ENCODE results near the gene POP7. TPM values are rescaled to one million over a fixed set of nuclear protein-coding genes. Genes with fewer than 3 reads are reported as not detected.

POP7 gene
- total RNA-seq, 1 experiment from 2014 or later = 79.2 TPM

DNA sequence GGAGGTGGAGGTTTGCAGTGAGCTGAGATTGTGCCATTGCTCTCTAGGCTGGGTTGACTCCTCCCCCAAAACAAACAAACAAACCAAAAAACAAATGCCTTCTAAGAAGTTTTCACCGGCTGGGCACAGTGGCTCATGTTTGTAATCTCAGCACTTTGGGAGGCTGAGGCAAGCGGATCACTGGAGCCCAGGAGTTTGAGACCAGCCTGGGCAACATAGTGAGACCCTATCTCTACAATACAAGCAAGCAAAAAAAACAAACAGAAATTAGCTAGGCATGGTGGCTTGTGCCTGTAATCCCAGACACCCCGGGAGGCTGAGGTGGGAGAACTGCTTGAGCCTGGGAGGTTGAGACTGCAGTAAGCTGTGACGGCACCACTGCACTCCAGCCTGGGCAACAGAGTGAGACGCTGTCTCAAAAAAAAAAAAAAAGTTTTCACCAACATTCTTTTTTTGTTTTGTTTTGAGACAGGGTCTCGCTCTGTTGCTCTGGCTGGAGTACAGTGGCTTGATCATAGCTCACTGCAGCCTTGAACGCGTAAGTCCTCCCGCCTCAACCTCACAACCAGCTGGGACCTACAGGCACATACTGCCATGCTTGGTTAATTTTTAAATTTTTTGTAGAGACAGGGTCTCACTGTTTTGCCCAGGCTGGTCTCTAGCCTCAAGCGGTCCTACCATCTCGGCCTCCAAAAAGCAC, 26.2 kb downstream of the POP7 start:
- DNase-seq (ENCODE audit: low spot score) (no peak), ATAC-seq (no peak)
- no peak for TF ChIP-seq NR3C1 (CRISPR knock-in tag; conservative IDR thresholded peaks at IDR 0.05; ENCODE audit: low read depth)
- TF ChIP-seq, protein P1, sequence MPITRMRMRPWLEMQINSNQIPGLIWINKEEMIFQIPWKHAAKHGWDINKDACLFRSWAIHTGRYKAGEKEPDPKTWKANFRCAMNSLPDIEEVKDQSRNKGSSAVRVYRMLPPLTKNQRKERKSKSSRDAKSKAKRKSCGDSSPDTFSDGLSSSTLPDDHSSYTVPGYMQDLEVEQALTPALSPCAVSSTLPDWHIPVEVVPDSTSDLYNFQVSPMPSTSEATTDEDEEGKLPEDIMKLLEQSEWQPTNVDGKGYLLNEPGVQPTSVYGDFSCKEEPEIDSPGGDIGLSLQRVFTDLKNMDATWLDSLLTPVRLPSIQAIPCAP (CRISPR knock-in tag; IDR thresholded peaks at IDR 0.05) = no peak
- no peak for TF ChIP-seq RORB (CRISPR knock-in tag; IDR thresholded peaks at IDR 0.05)
- TF ChIP-seq, protein P2, sequence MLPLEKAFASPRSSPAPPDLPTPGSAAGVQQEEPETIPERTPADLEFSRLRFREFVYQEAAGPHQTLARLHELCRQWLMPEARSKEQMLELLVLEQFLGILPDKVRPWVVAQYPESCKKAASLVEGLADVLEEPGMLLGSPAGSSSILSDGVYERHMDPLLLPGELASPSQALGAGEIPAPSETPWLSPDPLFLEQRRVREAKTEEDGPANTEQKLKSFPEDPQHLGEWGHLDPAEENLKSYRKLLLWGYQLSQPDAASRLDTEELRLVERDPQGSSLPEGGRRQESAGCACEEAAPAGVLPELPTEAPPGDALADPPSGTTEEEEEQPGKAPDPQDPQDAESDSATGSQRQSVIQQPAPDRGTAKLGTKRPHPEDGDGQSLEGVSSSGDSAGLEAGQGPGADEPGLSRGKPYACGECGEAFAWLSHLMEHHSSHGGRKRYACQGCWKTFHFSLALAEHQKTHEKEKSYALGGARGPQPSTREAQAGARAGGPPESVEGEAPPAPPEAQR (CRISPR knock-in tag; IDR thresholded peaks at IDR 0.05) = no peak
- TF ChIP-seq ZNF138 (CRISPR knock-in tag; conservative IDR thresholded peaks at IDR 0.05) = no peak
- no peak for TF ChIP-seq HMGA2 (CRISPR knock-in tag; IDR thresholded peaks at IDR 0.05)
- TF ChIP-seq FOXP1 (CRISPR knock-in tag; IDR thresholded peaks at IDR 0.05; ENCODE audit: borderline replicate concordance) = no peak
- TF ChIP-seq ZBTB43 (CRISPR knock-in tag; IDR thresholded peaks at IDR 0.05) = no peak
- no peak for TF ChIP-seq JAZF1 (CRISPR knock-in tag; IDR thresholded peaks at IDR 0.05)
- CTCF ChIA-PET = interaction anchor here (1.1 kb wide), 1 partner anchor 41 kb away, joined by 4 read pairs; no protein-coding TSS in a partner anchor
- Mint-ChIP-seq H3K4me1 (no peaks in the 10 kb centered on the region; the same call in 1 of the 2 replicates), H3K4me3 (no peak overlapping the region), H3K9me3 (no peaks in the 10 kb centered on the region), H3K27ac (no peak overlapping the region), H3K27me3 (ENCODE audit: low read depth) (peaks cover 3% of the 10 kb centered on the region; the same call in 1 of the 2 replicates), H3K36me3 (no peaks in the 10 kb centered on the region)
- POLR2A ChIA-PET = no interaction called here

- no peak overlapping the region for H3K4me3 Mint-ChIP-seq
- DNase-seq (ENCODE audit: low spot score) (no peak), ATAC-seq (no peak)
- peaks cover 6% of the 10 kb centered on the region for H3K27me3 Mint-ChIP-seq (ENCODE audit: low read depth)
- TF ChIP-seq, protein P3, sequence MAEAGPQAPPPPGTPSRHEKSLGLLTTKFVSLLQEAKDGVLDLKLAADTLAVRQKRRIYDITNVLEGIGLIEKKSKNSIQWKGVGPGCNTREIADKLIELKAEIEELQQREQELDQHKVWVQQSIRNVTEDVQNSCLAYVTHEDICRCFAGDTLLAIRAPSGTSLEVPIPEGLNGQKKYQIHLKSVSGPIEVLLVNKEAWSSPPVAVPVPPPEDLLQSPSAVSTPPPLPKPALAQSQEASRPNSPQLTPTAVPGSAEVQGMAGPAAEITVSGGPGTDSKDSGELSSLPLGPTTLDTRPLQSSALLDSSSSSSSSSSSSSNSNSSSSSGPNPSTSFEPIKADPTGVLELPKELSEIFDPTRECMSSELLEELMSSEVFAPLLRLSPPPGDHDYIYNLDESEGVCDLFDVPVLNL (CRISPR knock-in tag; IDR thresholded peaks at IDR 0.05; ENCODE audit: borderline replicate concordance, low read depth) = no peak
- TF ChIP-seq, protein P4, sequence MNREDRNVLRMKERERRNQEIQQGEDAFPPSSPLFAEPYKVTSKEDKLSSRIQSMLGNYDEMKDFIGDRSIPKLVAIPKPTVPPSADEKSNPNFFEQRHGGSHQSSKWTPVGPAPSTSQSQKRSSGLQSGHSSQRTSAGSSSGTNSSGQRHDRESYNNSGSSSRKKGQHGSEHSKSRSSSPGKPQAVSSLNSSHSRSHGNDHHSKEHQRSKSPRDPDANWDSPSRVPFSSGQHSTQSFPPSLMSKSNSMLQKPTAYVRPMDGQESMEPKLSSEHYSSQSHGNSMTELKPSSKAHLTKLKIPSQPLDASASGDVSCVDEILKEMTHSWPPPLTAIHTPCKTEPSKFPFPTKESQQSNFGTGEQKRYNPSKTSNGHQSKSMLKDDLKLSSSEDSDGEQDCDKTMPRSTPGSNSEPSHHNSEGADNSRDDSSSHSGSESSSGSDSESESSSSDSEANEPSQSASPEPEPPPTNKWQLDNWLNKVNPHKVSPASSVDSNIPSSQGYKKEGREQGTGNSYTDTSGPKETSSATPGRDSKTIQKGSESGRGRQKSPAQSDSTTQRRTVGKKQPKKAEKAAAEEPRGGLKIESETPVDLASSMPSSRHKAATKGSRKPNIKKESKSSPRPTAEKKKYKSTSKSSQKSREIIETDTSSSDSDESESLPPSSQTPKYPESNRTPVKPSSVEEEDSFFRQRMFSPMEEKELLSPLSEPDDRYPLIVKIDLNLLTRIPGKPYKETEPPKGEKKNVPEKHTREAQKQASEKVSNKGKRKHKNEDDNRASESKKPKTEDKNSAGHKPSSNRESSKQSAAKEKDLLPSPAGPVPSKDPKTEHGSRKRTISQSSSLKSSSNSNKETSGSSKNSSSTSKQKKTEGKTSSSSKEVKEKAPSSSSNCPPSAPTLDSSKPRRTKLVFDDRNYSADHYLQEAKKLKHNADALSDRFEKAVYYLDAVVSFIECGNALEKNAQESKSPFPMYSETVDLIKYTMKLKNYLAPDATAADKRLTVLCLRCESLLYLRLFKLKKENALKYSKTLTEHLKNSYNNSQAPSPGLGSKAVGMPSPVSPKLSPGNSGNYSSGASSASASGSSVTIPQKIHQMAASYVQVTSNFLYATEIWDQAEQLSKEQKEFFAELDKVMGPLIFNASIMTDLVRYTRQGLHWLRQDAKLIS (CRISPR knock-in tag; IDR thresholded peaks at IDR 0.05; ENCODE audit: borderline replicate concordance) = no peak
- no peak for TF ChIP-seq AR (CRISPR knock-in tag; IDR thresholded peaks at IDR 0.05)
- no peak for TF ChIP-seq GABPB1 (CRISPR knock-in tag; IDR thresholded peaks at IDR 0.05)
- no peak for TF ChIP-seq NFYB (CRISPR knock-in tag; conservative IDR thresholded peaks at IDR 0.05; ENCODE audit: low read depth)
- TF ChIP-seq, protein P5, sequence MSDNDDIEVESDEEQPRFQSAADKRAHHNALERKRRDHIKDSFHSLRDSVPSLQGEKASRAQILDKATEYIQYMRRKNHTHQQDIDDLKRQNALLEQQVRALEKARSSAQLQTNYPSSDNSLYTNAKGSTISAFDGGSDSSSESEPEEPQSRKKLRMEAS (CRISPR knock-in tag; IDR thresholded peaks at IDR 0.05) = no peak
- TF ChIP-seq RELA (CRISPR knock-in tag; IDR thresholded peaks at IDR 0.05; ENCODE audit: borderline replicate concordance) = no peak
- no peak for TF ChIP-seq MXD4 (CRISPR knock-in tag; IDR thresholded peaks at IDR 0.05; ENCODE audit: borderline replicate concordance)
- TF ChIP-seq, protein P6, sequence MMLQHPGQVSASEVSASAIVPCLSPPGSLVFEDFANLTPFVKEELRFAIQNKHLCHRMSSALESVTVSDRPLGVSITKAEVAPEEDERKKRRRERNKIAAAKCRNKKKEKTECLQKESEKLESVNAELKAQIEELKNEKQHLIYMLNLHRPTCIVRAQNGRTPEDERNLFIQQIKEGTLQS (CRISPR knock-in tag; conservative IDR thresholded peaks at IDR 0.05) = no peak
- TF ChIP-seq CREB1 (CRISPR knock-in tag; IDR thresholded peaks at IDR 0.05) = no peak
- no peaks in the 10 kb centered on the region; the same call in 1 of the 2 replicates for H3K4me1 Mint-ChIP-seq
- peaks cover 3% of the 10 kb centered on the region; the same call in 1 of the 2 replicates for H3K36me3 Mint-ChIP-seq
- 0 out of 2 replicates have a peak, but pooled peaks cover 4% of the 10 kb centered on the region for H3K9me3 Mint-ChIP-seq
- no peak overlapping the region for H3K27ac Mint-ChIP-seq
- CTCF ChIA-PET = interaction anchor here (0.7 to 1.4 kb wide), 2 partner anchors 10 to 53 kb away, joined by 3 read pairs; no protein-coding TSS in a partner anchor
- POLR2A ChIA-PET = interaction anchor here (1.2 kb wide), 1 partner anchor 30 kb away, joined by 4 read pairs; the partner anchor contains the start of gene POP7
Measured at GRCh38 chr7:100735730-100736129, 29.8 kb downstream of the POP7 start.

All from WTC11 (cell line).